Measurements from ENCODE around the gene LANCL2. TPM values are rescaled to one million over a fixed set of nuclear protein-coding genes. Genes with fewer than 3 reads are reported as not detected.

The LANCL2 gene
- 14.8 to 19.2 TPM (median 15.5 TPM) in 5 replicates for total RNA-seq (2022; extraction: Qiagen RNA extraction)

GRCh38 chr7:55365205-55365674 is at the start of gene LANCL2:
Gene LANCL2 (plus strand): TSS chr7:55365337. CDS start chr7:55366026, 689 bp downstream.

Other genes with a start within 250 kb of the LANCL2 start
- 82.9 to 96.1 TPM (median 91.9 TPM) in 5 replicates for gene VOPP1, start 207.2 kb downstream of the LANCL2 start, total RNA-seq (2022; extraction: Qiagen RNA extraction)